A549 treated with RU486 at 1 μM for 4 hours (cell line): ENCODE data around the gene E4F1. TPM values are rescaled to one million over a fixed set of nuclear protein-coding genes. Genes with fewer than 3 reads are reported as not detected.

Experiments
- total RNA-seq: library from RNA; stranded (reverse); fragments of 200-300 nt; extraction: Qiagen RNA extraction; gene quantifications from 5 replicates; pipeline ENCODE4 v1.2.3, GENCODE V29; 2022; ENCODE audit warnings: low read depth

E4F1 gene
- total RNA-seq: 17.8 to 28.1 TPM (median 24.2 TPM) in 5 replicates

GRCh38 chr16:2223221-2223941, at the start of gene E4F1:
TSS of gene E4F1 (plus strand) at chr16:2223591. CDS start at chr16:2223614, 23 bp downstream.

GRCh38 chr16:2196162-2196980, 27.0 kb upstream of the E4F1 start, which contains the start of gene CASKIN1:
TSS of gene CASKIN1 (minus strand) at chr16:2196605. CDS start at chr16:2196432, 173 bp downstream.

GRCh38 chr16:2205104-2205966, 18.1 kb upstream of the E4F1 start, which contains the start of gene MLST8:
TSS of gene MLST8 (plus strand) at chr16:2205454. CDS start at chr16:2206086, 632 bp downstream.

GRCh38 chr16:2210386-2211365, 12.7 kb upstream of the E4F1 start, which contains the start of gene BRICD5:
TSS of gene BRICD5 (minus strand) at chr16:2210863. CDS start at chr16:2210833, 30 bp downstream.

GRCh38 chr16:2214719-2214968, 8.7 kb upstream of the E4F1 start, which contains the start of gene PGP:
TSS of gene PGP (minus strand) at chr16:2214840. CDS start at chr16:2214777, 63 bp downstream.

GRCh38 chr16:2236337-2237101, 13.1 kb downstream of the E4F1 start, which contains the start of gene DNASE1L2:
TSS of gene DNASE1L2 (plus strand) at chr16:2236444. CDS start at chr16:2236817, 373 bp downstream.

GRCh38 chr16:2251296-2252111, 28.1 kb downstream of the E4F1 start, which contains the start of gene ECI1:
TSS of gene ECI1 (minus strand) at chr16:2251587. CDS start at chr16:2251566, 21 bp downstream.

GRCh38 chr16:2267913-2268666, 44.7 kb downstream of the E4F1 start, which contains the start of gene RNPS1:
TSS of gene RNPS1 (minus strand) at chr16:2268126. CDS start at chr16:2264643, 3,483 bp downstream.

Other genes with a start within 250 kb of the E4F1 start
- 0.16 to 0.44 TPM (median 0.28 TPM) in 4 of 5 replicates, not detected in the other for gene NOXO1, start 242.1 kb upstream of the E4F1 start, total RNA-seq
- 24.7 to 44.2 TPM (median 41.3 TPM) in 5 replicates for gene GFER, start 239.4 kb upstream of the E4F1 start, total RNA-seq
- 4.4 to 9.7 TPM (median 6.7 TPM) in 5 replicates for gene SYNGR3, start 233.6 kb upstream of the E4F1 start, total RNA-seq
- 43.5 to 62.6 TPM (median 56.0 TPM) in 5 replicates for gene ZNF598, start 213.8 kb upstream of the E4F1 start, total RNA-seq
- 0.92 to 2.0 TPM (median 1.0 TPM) in 4 of 5 replicates, not detected in the other for gene NPW, start 203.8 kb upstream of the E4F1 start, total RNA-seq
- 34.8 to 57.8 TPM (median 54.9 TPM) in 5 replicates for gene NHERF2, start 196.7 kb upstream of the E4F1 start, total RNA-seq
- gene NTHL1, start 175.8 kb upstream of the E4F1 start, total RNA-seq: 30.8 to 47.1 TPM (median 43.6 TPM) in 5 replicates
- 27.9 to 39.7 TPM (median 36.6 TPM) in 5 replicates for gene TSC2, start 175.6 kb upstream of the E4F1 start, total RNA-seq
- 37.4 to 56.1 TPM (median 48.8 TPM) in 5 replicates for gene PKD1, start 87.7 kb upstream of the E4F1 start, total RNA-seq
- gene RAB26, start 75.0 kb upstream of the E4F1 start, total RNA-seq: 2.7 to 5.0 TPM (median 4.0 TPM) in 5 replicates
- 39.8 to 58.6 TPM (median 51.7 TPM) in 5 replicates for gene TRAF7, start 67.8 kb upstream of the E4F1 start, total RNA-seq
- 0.26 to 0.95 TPM (median 0.49 TPM) in 5 replicates for gene CASKIN1, start 27.0 kb upstream of the E4F1 start, total RNA-seq
- 35.7 to 53.7 TPM (median 52.7 TPM) in 5 replicates for gene MLST8, start 18.1 kb upstream of the E4F1 start, total RNA-seq
- 2.9 to 6.6 TPM (median 4.6 TPM) in 5 replicates for gene BRICD5, start 12.7 kb upstream of the E4F1 start, total RNA-seq
- 16.8 to 38.1 TPM (median 35.4 TPM) in 5 replicates for gene PGP, start 8.8 kb upstream of the E4F1 start, total RNA-seq
- 0.56 to 1.4 TPM (median 1.2 TPM) in 5 replicates for gene DNASE1L2, start 12.9 kb downstream of the E4F1 start, total RNA-seq
- gene ECI1, start 28.0 kb downstream of the E4F1 start, total RNA-seq: 45.6 to 91.2 TPM (median 87.6 TPM) in 5 replicates
- gene RNPS1, start 44.5 kb downstream of the E4F1 start, total RNA-seq: 263 to 286 TPM (median 267 TPM) in 5 replicates
- gene ABCA3, start 117.1 kb downstream of the E4F1 start, total RNA-seq: 13.6 to 20.1 TPM (median 17.0 TPM) in 5 replicates
- gene CCNF, start 205.9 kb downstream of the E4F1 start, total RNA-seq: 20.4 to 25.0 TPM (median 23.0 TPM) in 5 replicates
- gene TEDC2, start 236.5 kb downstream of the E4F1 start, total RNA-seq: 16.3 to 24.0 TPM (median 22.7 TPM) in 5 replicates
- gene NTN3, start 247.7 kb downstream of the E4F1 start, total RNA-seq: 0.05 to 0.15 TPM in 2 of 5 replicates, not detected in the others